ENCODE results near the gene GTPBP3. TPM values are rescaled to one million over a fixed set of nuclear protein-coding genes. Genes with fewer than 3 reads are reported as not detected.

Gene GTPBP3
- total and polyA plus RNA-seq, 9 of the 15 experiments (the other 6 are each of a cell fraction or from before 2014, with no cell fraction given): 4.9 to 124 (median 22.6) TPM

GRCh38 chr19:17332360-17332676, 5.0 kb upstream of the GTPBP3 start:
- H2AFZ ChIP-seq (ENCODE audit: low read depth, low read length): no peak overlapping the region
- H3K9ac ChIP-seq (ENCODE audit: insufficient read depth in 1 of 2, low read depth in 2 of 2, low read length in 2 of 2): no peak overlapping the region
- no TSS peak for BruUV-seq (replicated peaks)
- H3K4me1 ChIP-seq (replicated peaks in 1 of 2; ENCODE audit: control insufficient read depth in 2 of 2, insufficient read depth in 2 of 2, low read length in 2 of 2): peaks cover 25 to 71% of the 10 kb centered on the region in 2 experiments; a peak in 4 of 5 replicates
- 79% methylated on average over 8 of the region's 8 CpGs for WGBS (ENCODE audit: insufficient coverage, low coverage, missing lambda C conversion rate)
- H3K9me3 ChIP-seq (replicated peaks; ENCODE audit: control insufficient read depth, insufficient read depth, low read depth, low read length): no peaks in the 10 kb centered on the region; the same call in 1 of the 2 replicates
- no peak overlapping the region for H3K4me2 ChIP-seq (ENCODE audit: insufficient read depth, low read length)
- POLR2A ChIA-PET: interaction anchor here (0.5 to 7.9 kb wide), 11 partner anchors 9 to 1055 kb away, joined by 3 to 78 read pairs (median 3); partner anchors contain the start of gene DDA1
- no peaks in the 10 kb centered on the region; the same call in 1 of the 2 replicates for H4K20me1 ChIP-seq (replicated peaks; ENCODE audit: control insufficient read depth, insufficient read depth, low read length)
- H3K36me3 ChIP-seq (ENCODE audit: control insufficient read depth, insufficient read depth, low read length): peaks cover 7% of the 10 kb centered on the region; the same call in 1 of the 3 replicates
- no peak for FAIRE-seq
- H3K79me2 ChIP-seq (ENCODE audit: control insufficient read depth, insufficient read depth, low read length): peaks cover 8% of the 10 kb centered on the region; the same call in 1 of the 3 replicates
- peaks cover 4% of the 10 kb centered on the region for H3K9me1 ChIP-seq (ENCODE audit: control insufficient read depth, insufficient read depth, low read length)
- no peak overlapping the region for H3K27ac ChIP-seq (ENCODE audit: extremely low read depth, low read depth, low read length)
- no peaks in the 10 kb centered on the region for H3K27me3 ChIP-seq (ENCODE audit: control insufficient read depth in 2 of 2, insufficient read depth in 2 of 2, low read length in 2 of 2)
- ATAC-seq: no peak
- no peak overlapping the region for H3K4me3 ChIP-seq
- CTCF ChIA-PET (ENCODE audit: low intra/inter-chr PET ratio): no interaction called here
- in situ Hi-C loops (cut with MboI): no loop called here
- intact Hi-C loops (cut with micrococcal nuclease): no loop called here
- DNase-seq (ENCODE audit: extremely low read depth in 1 of 4, low spot score in 3 of 4): no peak
- TF ChIP-seq MIER1 (IDR thresholded peaks at IDR 0.05; ENCODE audit: low read depth) (peak; percentile 50; the same call in 1 of the 2 replicates), MYBL2 (IDR thresholded peaks at IDR 0.05; ENCODE audit: low read depth) (no peak), MYBL2 (CRISPR knock-in tag; IDR thresholded peaks at IDR 0.05; ENCODE audit: borderline replicate concordance) (no peak), REST (IDR thresholded peaks at IDR 0.05; ENCODE audit: borderline replicate concordance) (peak; percentile 97), REST (CRISPR knock-in tag; IDR thresholded peaks at IDR 0.05; ENCODE audit: low read depth) (peak; percentile 87), ZNF511 (CRISPR knock-in tag; IDR thresholded peaks at IDR 0.05) (peak; percentile 65; the same call in 1 of the 2 replicates), RUNX1 (IDR thresholded peaks at IDR 0.05; ENCODE audit: low read depth) (no peak), ZNF175 (CRISPR knock-in tag; IDR thresholded peaks at IDR 0.05; ENCODE audit: low read depth) (no peak), ZNF655 (CRISPR knock-in tag; IDR thresholded peaks at IDR 0.05) (no peak), MYNN (IDR thresholded peaks at IDR 0.05) (no peak), MYNN (CRISPR knock-in tag; IDR thresholded peaks at IDR 0.05) (no peak), ZSCAN29 (IDR thresholded peaks at IDR 0.05) (no peak)
